A549 (cell line): ENCODE results near the gene CDH5. TPM values are rescaled to one million over a fixed set of nuclear protein-coding genes. Genes with fewer than 3 reads are reported as not detected.

Experiments used
- ATAC-seq, 2 experiments: fragments of 200-7000 bp in 1 of 2; fragments of >200 bp in 1 of 2; cut with Nextera tagmentation in 1 of 2; cut with Tn5 transposase in 1 of 2; 3 replicates each; pipeline versions ENCODE4 v1.8.0 to v1.9.1; 2018 to 2020; ENCODE audit warnings: mild to moderate bottlenecking in 1 of 2, moderate library complexity in 1 of 2
- CTCF ChIA-PET: fragments of 300-600 bp; sonication (Branson Sonifier 250); formaldehyde crosslinking; extraction: SDS; loops from one replicate; lab custom pipeline; 2021; ENCODE audit warnings: antibody characterized with exemption, inconsistent platforms; lab: Yijun Ruan, JAX
- POLR2A ChIA-PET: fragments of 350-600 bp; formaldehyde crosslinking; extraction: SDS; loops from one replicate; lab custom pipeline; 2021; ENCODE audit warnings: antibody characterized with exemption, inconsistent platforms; lab: Yijun Ruan, JAX
- DNase-seq, 2 experiments: peaks; one replicate each; pipeline versions ENCODE4 v3.0.0 to v3.0.0-alpha.2; 2011 to 2016; ENCODE audit warnings: low read depth in 1 of 2, low spot score in 1 of 2
- FAIRE-seq: peaks from 2 replicates; lab custom pipeline; 2011; peaks lifted over from hg19 to GRCh38; lab: Jason Lieb, UNC
- H3K27ac ChIP-seq, 2 experiments: fragments of >200 bp; sonication (Bioruptor Twin); formaldehyde crosslinking; 3 replicates each; pipeline ENCODE4 v1.5.1; 2016 to 2017
- H3K4me1 ChIP-seq: fragments of >200 bp; sonication (Bioruptor Twin); formaldehyde crosslinking; 3 replicates; pipeline ENCODE4 v1.6.1; 2016
- H3K4me2 ChIP-seq: fragments of >200 bp; sonication (Bioruptor Twin); formaldehyde crosslinking; 3 replicates; pipeline ENCODE4 v1.6.1; 2016
- H3K4me3 ChIP-seq: fragments of >200 bp; sonication (Bioruptor Twin); formaldehyde crosslinking; 3 replicates; pipeline ENCODE4 v1.5.1; 2016
- H3K9me3 ChIP-seq: fragments of >200 bp; sonication (Bioruptor Twin); formaldehyde crosslinking; 3 replicates; pipeline ENCODE4 v1.6.1; 2016
- ATOH8 ChIP-seq: fragments of 250-450 bp; sonication (Bioruptor Pico); IDR thresholded peaks from 2 replicates; pipeline ENCODE4 v1.5.0; 2020; ENCODE audit warnings: low read depth, mild to moderate bottlenecking, moderate library complexity
- BHLHE40 ChIP-seq: IDR thresholded peaks from 2 replicates; pipeline ENCODE4 v1.6.1; 2012; ENCODE audit warnings: low read depth, low read length, inconsistent platforms
- CBX2 ChIP-seq: fragments of 200-600 bp; sonication (generic); IDR thresholded peaks from 2 replicates; pipeline ENCODE4 v1.6.1; 2016; ENCODE audit warnings: low read depth, mild to moderate bottlenecking, borderline replicate concordance
- CBX8 ChIP-seq: fragments of 200-600 bp; sonication (generic); IDR thresholded peaks from 2 replicates; pipeline ENCODE4 v1.6.1; 2016
- CTCF ChIP-seq: fragments of >200 bp; sonication (Bioruptor Twin); formaldehyde crosslinking; IDR thresholded peaks from 3 replicates; pipeline ENCODE4 v1.5.1; 2016
- E2F6 ChIP-seq: IDR thresholded peaks from 2 replicates; pipeline ENCODE4 v1.6.1; 2012; ENCODE audit warnings: low read depth, borderline replicate concordance
- ELK1 ChIP-seq: fragments of 150-350 bp; IDR thresholded peaks from 2 replicates; pipeline ENCODE4 v1.6.1; 2014; ENCODE audit warnings: low read depth, mild to moderate bottlenecking, low read length
- EP300 ChIP-seq, 2 experiments: fragments of >200 bp; sonication (Bioruptor Twin); formaldehyde crosslinking; IDR thresholded peaks; 2 replicates in 1 of 2; 3 replicates in 1 of 2; pipeline ENCODE4 v1.6.1; 2016 to 2017
- FOSB ChIP-seq: fragments of 250-450 bp; sonication (Bioruptor Pico); IDR thresholded peaks from 2 replicates; pipeline ENCODE4 v1.5.0; 2020; ENCODE audit warnings: mild to moderate bottlenecking, moderate library complexity
- FOSL2 ChIP-seq, 2 experiments: fragments of 450-650 bp in 1 of 2; fragments of >200 bp in 1 of 2; sonication (Bioruptor Twin) in 1 of 2; formaldehyde crosslinking; IDR thresholded peaks; 2 replicates each; pipeline versions ENCODE4 v1.5.0 to v1.6.1; 2016 to 2020; ENCODE audit warnings: mild to moderate bottlenecking in 1 of 2, moderate library complexity in 1 of 2
- HDAC2 ChIP-seq: fragments of 200-600 bp; sonication (generic); IDR thresholded peaks from 2 replicates; pipeline ENCODE4 v1.6.1; 2016
- HEYL ChIP-seq: fragments of 250-450 bp; sonication (Bioruptor Pico); IDR thresholded peaks from 2 replicates; pipeline ENCODE4 v1.8.0; 2021; ENCODE audit warnings: mild to moderate bottlenecking, moderate library complexity
- HOXA7 ChIP-seq: fragments of 250-450 bp; sonication (Bioruptor Pico); IDR thresholded peaks from 2 replicates; pipeline ENCODE4 v1.5.0; 2020; ENCODE audit warnings: mild to moderate bottlenecking, moderate library complexity
- JUNB ChIP-seq: fragments of >200 bp; sonication (Bioruptor Twin); formaldehyde crosslinking; IDR thresholded peaks from 2 replicates; pipeline ENCODE4 v1.6.1; 2016
- MAFK ChIP-seq: fragments of 450-650 bp; IDR thresholded peaks from 2 replicates; pipeline ENCODE4 v1.6.1; 2014; ENCODE audit not compliant: partially characterized antibody
- MAZ ChIP-seq: fragments of 150-350 bp; IDR thresholded peaks from 2 replicates; pipeline ENCODE4 v1.6.1; 2014; ENCODE audit warnings: antibody characterized with exemption, low read depth, low read length, borderline replicate concordance
- NR3C1 ChIP-seq: fragments of >200 bp; sonication (Bioruptor Twin); formaldehyde crosslinking; IDR thresholded peaks from 3 replicates; pipeline ENCODE4 v1.6.1; 2017
- POLR2A ChIP-seq: IDR thresholded peaks from 2 replicates; pipeline ENCODE4 v1.6.1; 2012; ENCODE audit warnings: mild to moderate bottlenecking, low read length
- POLR2AphosphoS2 ChIP-seq: conservative IDR thresholded peaks from 2 replicates; pipeline ENCODE4 v1.6.1; 2012; ENCODE audit warnings: low read length, improper control_type of control experiment, inconsistent platforms
- RNF2 ChIP-seq: fragments of 200-600 bp; sonication (generic); IDR thresholded peaks from 2 replicates; pipeline ENCODE4 v1.6.1; 2016; ENCODE audit warnings: low read depth, mild to moderate bottlenecking, antibody characterized with exemption, moderate library complexity, borderline replicate concordance
- USF2 ChIP-seq: fragments of 450-650 bp; IDR thresholded peaks from 2 replicates; pipeline ENCODE4 v1.6.1; 2014; ENCODE audit warnings: antibody characterized with exemption
- ZFP36 ChIP-seq: fragments of 450-650 bp; IDR thresholded peaks from 2 replicates; pipeline ENCODE4 v1.6.1; 2014; ENCODE audit warnings: borderline replicate concordance; ENCODE audit not compliant: partially characterized antibody
- ZSCAN20 ChIP-seq: fragments of 250-450 bp; sonication (Bioruptor Pico); IDR thresholded peaks from 2 replicates; pipeline ENCODE4 v1.8.0; 2022; ENCODE audit warnings: mild to moderate bottlenecking, moderate library complexity
- WGBS: methylation state at CpG from one replicate; pipeline ENCODE4 v1.1.6; 2017; ENCODE audit errors: missing lambda C conversion rate; 5-methylcytosine and 5-hydroxymethylcytosine counted together
- polyA plus RNA-seq, 4 experiments: library from polyadenylated mRNA; depleted of rRNA in 3 of 4; stranded (reverse); fragments of >200 nt; fragmentation: RNase III in 1 of 4; extraction: RNeasy Plus Mini Kit Qiagen cat#74134 plus additional on column Dnase treatment in 1 of 4; gene quantifications; 2 replicates in 3 of 4; 3 replicates in 1 of 4; pipeline ENCODE4 v1.2.3, GENCODE V29; 2011 to 2017

The CDH5 gene
- polyA plus RNA-seq, 2 of the 4 experiments (the other 2 are of a cell fraction), result 0.01 TPM; not detected in 1

GRCh38 chr16:66382966-66383299 lies 16.4 kb downstream of the CDH5 start:
- FAIRE-seq (no peak), ATAC-seq (peak; percentile 78 to 87), DNase-seq (peak; percentile 58 to 74)
- Histone ChIP-seq H3K4me3 (no peak overlapping the region), H3K9me3 (no peaks in the 10 kb centered on the region), H3K4me2 (peak overlapping the region; percentile 61), H3K27ac (peak overlapping the region; percentile 68 to 80), H3K4me1 (peaks cover 25% of the 10 kb centered on the region)
- ChIA-PET POLR2A (no interaction called here), CTCF (no interaction called here)
- TF ChIP-seq POLR2AphosphoS2, result no peak
- TF ChIP-seq CBX8, result no peak
- no peak for TF ChIP-seq FOSL2 (IDR thresholded peaks at IDR 0.05)
- TF ChIP-seq FOSL2 (CRISPR knock-in tag; IDR thresholded peaks at IDR 0.05), result peak; percentile 85
- TF ChIP-seq MAFK, result peak; percentile 91
- TF ChIP-seq POLR2A, result no peak
- no peak for TF ChIP-seq CBX2
- 0 out of 2 replicates have a peak, but pooled peaks have one; percentile 8 for TF ChIP-seq JUNB
- 37% methylated on average over 3 of the region's 3 CpGs for WGBS

GRCh38 chr16:66383551-66383950 lies 17.1 kb downstream of the CDH5 start:
- no peak for FAIRE-seq
- WGBS, result 74% methylated on average over 4 of the region's 4 CpGs
- peak overlapping the region; percentile 68 to 80; a peak in 5 of 6 replicates for H3K27ac ChIP-seq

GRCh38 chr16:66385415-66385814 lies 18.9 kb downstream of the CDH5 start:
- no peak overlapping the region for H3K27ac ChIP-seq
- no peak overlapping the region for H3K4me2 ChIP-seq
- 86% methylated on average over 4 of the region's 4 CpGs for WGBS
- POLR2A ChIA-PET, result no interaction called here
- no peak overlapping the region for H3K4me3 ChIP-seq
- H3K4me1 ChIP-seq, result peaks cover 20% of the 10 kb centered on the region
- CTCF ChIA-PET, result interaction anchor here (0.6 to 3.4 kb wide), 5 partner anchors 25 to 325 kb away, joined by 3 to 22 read pairs (median 3); no protein-coding TSS in a partner anchor
- H3K9me3 ChIP-seq, result no peaks in the 10 kb centered on the region
- no peak for ATAC-seq
- no peak for FAIRE-seq
- DNase-seq, result no peak
- TF ChIP-seq RNF2, result no peak
- no peak for TF ChIP-seq HDAC2
- no peak for TF ChIP-seq ZFP36
- no peak for TF ChIP-seq ATOH8 (CRISPR knock-in tag)
- no peak for TF ChIP-seq ELK1
- no peak for TF ChIP-seq MAZ
- TF ChIP-seq CTCF, result no peak
- no peak for TF ChIP-seq POLR2AphosphoS2
- TF ChIP-seq FOSB, result no peak
- no peak for TF ChIP-seq HEYL (CRISPR knock-in tag)

More at GRCh38 chr16:66383551-66383950, 17.1 kb downstream of the CDH5 start:
- Histone ChIP-seq H3K9me3 (no peaks in the 10 kb centered on the region), H3K4me3 (no peak overlapping the region)
- ATAC-seq (0 out of 6 replicates have a peak, but pooled peaks have one; percentile 7 to 10), DNase-seq (no peak)
- no peak for TF ChIP-seq E2F6
- TF ChIP-seq ZSCAN20 (CRISPR knock-in tag), result no peak
- TF ChIP-seq ELK1, result no peak
- no peak for TF ChIP-seq USF2
- no peak for TF ChIP-seq BHLHE40
- no peak for TF ChIP-seq HOXA7
- TF ChIP-seq ATOH8 (CRISPR knock-in tag), result no peak
- TF ChIP-seq MAFK, result no peak
- no peak for TF ChIP-seq NR3C1
- no peak for TF ChIP-seq EP300 (IDR thresholded peaks at IDR 0.05)
- TF ChIP-seq, all 56 proteins: peak for 0
- ChIA-PET CTCF (no interaction called here), POLR2A (no interaction called here)
- H3K4me1 ChIP-seq, result peaks cover 25% of the 10 kb centered on the region
- H3K4me2 ChIP-seq, result peak overlapping the region; percentile 61
